Thyroid gland (tissue), 4 donors: Measurements from ENCODE around the gene FSTL4.

Experiments
- CTCF ChIP-seq, 6 experiments: fragments of 200-600 bp in 3 of 6; fragments of 450-650 bp in 3 of 6; sonication (generic) in 3 of 6; IDR thresholded peaks; one replicate each; pipeline ENCODE4 v1.5.1; 2016 to 2019; ENCODE audit warnings: antibody characterized with exemption in 6 of 6, mild to moderate bottlenecking in 2 of 6, inconsistent platforms in 1 of 6, moderate library complexity in 1 of 6
- POLR2A ChIP-seq, 2 donors: fragments of 450-650 bp; IDR thresholded peaks; one replicate each; pipeline ENCODE4 v1.6.1; 2017; ENCODE audit warnings: antibody characterized with exemption in 2 of 2, mild to moderate bottlenecking in 2 of 2, moderate library complexity in 1 of 2

GRCh38 chr5:133579766-133580165, 32.6 kb downstream of the FSTL4 start:
- TF ChIP-seq CTCF (IDR thresholded peaks at IDR 0.05) (no peak), POLR2A (IDR thresholded peaks at IDR 0.05) (no peak)
